ENCODE measurements around the gene SLC4A5.

Gene SLC4A5

DNA sequence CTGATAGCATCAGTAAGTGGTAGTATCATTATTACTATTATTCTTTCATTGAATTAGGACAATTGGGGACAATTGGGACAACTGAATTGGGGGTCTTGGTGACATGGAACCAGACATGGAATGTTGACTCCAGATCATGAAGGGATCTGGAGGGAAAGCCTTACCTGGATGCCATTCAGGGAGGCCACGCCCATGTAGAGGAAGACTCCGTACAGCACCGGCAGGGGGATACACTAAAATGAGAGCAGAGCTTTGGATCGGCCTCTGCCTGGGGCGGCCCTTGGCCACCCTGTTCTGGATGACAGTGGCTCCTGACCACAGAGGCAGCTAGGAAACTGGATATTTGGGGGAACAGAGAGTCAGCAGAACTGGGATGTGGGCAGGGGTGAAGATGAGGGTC, 115.6 kb downstream of the SLC4A5 start:
- H3K4me1 ChIP-seq (ENCODE audit: control insufficient read depth, insufficient read depth, low read length) = no peaks in the 10 kb centered on the region
- CTCF ChIA-PET = no interaction called here
- no peak overlapping the region for H3K4me3 ChIP-seq (ENCODE audit: low read depth, low read length)
- POLR2A ChIA-PET = no interaction called here
- TF ChIP-seq, protein P1, sequence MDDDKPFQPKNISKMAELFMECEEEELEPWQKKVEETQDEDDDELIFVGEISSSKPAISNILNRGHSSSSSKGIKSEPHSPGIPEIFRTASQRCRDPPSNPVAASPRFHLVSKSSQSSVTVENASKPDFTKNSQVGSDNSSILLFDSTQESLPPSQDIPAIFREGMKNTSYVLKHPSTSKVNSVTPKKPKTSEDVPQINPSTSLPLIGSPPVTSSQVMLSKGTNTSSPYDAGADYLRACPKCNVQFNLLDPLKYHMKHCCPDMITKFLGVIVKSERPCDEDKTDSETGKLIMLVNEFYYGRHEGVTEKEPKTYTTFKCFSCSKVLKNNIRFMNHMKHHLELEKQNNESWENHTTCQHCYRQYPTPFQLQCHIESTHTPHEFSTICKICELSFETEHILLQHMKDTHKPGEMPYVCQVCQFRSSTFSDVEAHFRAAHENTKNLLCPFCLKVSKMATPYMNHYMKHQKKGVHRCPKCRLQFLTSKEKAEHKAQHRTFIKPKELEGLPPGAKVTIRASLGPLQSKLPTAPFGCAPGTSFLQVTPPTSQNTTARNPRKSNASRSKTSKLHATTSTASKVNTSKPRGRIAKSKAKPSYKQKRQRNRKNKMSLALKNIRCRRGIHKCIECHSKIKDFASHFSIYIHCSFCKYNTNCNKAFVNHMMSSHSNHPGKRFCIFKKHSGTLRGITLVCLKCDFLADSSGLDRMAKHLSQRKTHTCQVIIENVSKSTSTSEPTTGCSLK (tag by site-specific recombination; IDR thresholded peaks at IDR 0.05) = no peak
- no peak for TF ChIP-seq ZNF114 (tag by site-specific recombination; IDR thresholded peaks at IDR 0.05)
- TF ChIP-seq ZNF677 (tag by site-specific recombination; IDR thresholded peaks at IDR 0.05) = no peak
- no peak for TF ChIP-seq ZNF670 (tag by site-specific recombination; IDR thresholded peaks at IDR 0.05; ENCODE audit: low read depth)
- TF ChIP-seq ZSCAN5A (tag by site-specific recombination; IDR thresholded peaks at IDR 0.05) = no peak
- TF ChIP-seq HOXD13 (CRISPR knock-in tag; IDR thresholded peaks at IDR 0.05; ENCODE audit: borderline replicate concordance) = no peak
- no peak for TF ChIP-seq ZNF221 (tag by site-specific recombination; IDR thresholded peaks at IDR 0.05; ENCODE audit: borderline replicate concordance)
- TF ChIP-seq ZBTB48 (tag by site-specific recombination; IDR thresholded peaks at IDR 0.05) = no peak
- TF ChIP-seq ZNF768 (tag by site-specific recombination; IDR thresholded peaks at IDR 0.05) = no peak
- TF ChIP-seq ZNF76 (tag by site-specific recombination; IDR thresholded peaks at IDR 0.05; ENCODE audit: borderline replicate concordance, low read depth) = no peak
- TF ChIP-seq ZNF623 (tag by site-specific recombination; IDR thresholded peaks at IDR 0.05) = no peak
- no peak for TF ChIP-seq RBAK (tag by site-specific recombination; IDR thresholded peaks at IDR 0.05)
- TF ChIP-seq GFI1B (tag by site-specific recombination; IDR thresholded peaks at IDR 0.05) = no peak
- TF ChIP-seq ZNF266 (tag by site-specific recombination; IDR thresholded peaks at IDR 0.05; ENCODE audit: low read depth) = no peak
- TF ChIP-seq ZNF26 (tag by site-specific recombination; IDR thresholded peaks at IDR 0.05) = no peak
- no peak for TF ChIP-seq ZSCAN30 (tag by site-specific recombination; IDR thresholded peaks at IDR 0.05)
- TF ChIP-seq, protein P2, sequence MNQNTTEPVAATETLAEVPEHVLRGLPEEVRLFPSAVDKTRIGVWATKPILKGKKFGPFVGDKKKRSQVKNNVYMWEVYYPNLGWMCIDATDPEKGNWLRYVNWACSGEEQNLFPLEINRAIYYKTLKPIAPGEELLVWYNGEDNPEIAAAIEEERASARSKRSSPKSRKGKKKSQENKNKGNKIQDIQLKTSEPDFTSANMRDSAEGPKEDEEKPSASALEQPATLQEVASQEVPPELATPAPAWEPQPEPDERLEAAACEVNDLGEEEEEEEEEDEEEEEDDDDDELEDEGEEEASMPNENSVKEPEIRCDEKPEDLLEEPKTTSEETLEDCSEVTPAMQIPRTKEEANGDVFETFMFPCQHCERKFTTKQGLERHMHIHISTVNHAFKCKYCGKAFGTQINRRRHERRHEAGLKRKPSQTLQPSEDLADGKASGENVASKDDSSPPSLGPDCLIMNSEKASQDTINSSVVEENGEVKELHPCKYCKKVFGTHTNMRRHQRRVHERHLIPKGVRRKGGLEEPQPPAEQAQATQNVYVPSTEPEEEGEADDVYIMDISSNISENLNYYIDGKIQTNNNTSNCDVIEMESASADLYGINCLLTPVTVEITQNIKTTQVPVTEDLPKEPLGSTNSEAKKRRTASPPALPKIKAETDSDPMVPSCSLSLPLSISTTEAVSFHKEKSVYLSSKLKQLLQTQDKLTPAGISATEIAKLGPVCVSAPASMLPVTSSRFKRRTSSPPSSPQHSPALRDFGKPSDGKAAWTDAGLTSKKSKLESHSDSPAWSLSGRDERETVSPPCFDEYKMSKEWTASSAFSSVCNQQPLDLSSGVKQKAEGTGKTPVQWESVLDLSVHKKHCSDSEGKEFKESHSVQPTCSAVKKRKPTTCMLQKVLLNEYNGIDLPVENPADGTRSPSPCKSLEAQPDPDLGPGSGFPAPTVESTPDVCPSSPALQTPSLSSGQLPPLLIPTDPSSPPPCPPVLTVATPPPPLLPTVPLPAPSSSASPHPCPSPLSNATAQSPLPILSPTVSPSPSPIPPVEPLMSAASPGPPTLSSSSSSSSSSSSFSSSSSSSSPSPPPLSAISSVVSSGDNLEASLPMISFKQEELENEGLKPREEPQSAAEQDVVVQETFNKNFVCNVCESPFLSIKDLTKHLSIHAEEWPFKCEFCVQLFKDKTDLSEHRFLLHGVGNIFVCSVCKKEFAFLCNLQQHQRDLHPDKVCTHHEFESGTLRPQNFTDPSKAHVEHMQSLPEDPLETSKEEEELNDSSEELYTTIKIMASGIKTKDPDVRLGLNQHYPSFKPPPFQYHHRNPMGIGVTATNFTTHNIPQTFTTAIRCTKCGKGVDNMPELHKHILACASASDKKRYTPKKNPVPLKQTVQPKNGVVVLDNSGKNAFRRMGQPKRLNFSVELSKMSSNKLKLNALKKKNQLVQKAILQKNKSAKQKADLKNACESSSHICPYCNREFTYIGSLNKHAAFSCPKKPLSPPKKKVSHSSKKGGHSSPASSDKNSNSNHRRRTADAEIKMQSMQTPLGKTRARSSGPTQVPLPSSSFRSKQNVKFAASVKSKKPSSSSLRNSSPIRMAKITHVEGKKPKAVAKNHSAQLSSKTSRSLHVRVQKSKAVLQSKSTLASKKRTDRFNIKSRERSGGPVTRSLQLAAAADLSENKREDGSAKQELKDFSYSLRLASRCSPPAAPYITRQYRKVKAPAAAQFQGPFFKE (tag by site-specific recombination; IDR thresholded peaks at IDR 0.05; ENCODE audit: borderline replicate concordance) = no peak
- H3K36me3 ChIP-seq (ENCODE audit: control insufficient read depth in 2 of 2, insufficient read depth in 1 of 2, low read length in 2 of 2) = no peaks in the 10 kb centered on the region
- no peak overlapping the region for H3K27ac ChIP-seq (ENCODE audit: extremely low read depth, low read depth, low read length)
- H3K9me3 ChIP-seq (ENCODE audit: control insufficient read depth, insufficient read depth, low read depth, low read length) = no peaks in the 10 kb centered on the region

All from HEK293 (cell line).